Measurements from ENCODE around the gene TGFB1I1. TPM values are rescaled to one million over a fixed set of nuclear protein-coding genes. Genes with fewer than 3 reads are reported as not detected.
A peak's percentile ranks its signal among the peaks of the same experiment; 100 is the strongest.

The TGFB1I1 gene
- total RNA-seq, 1 experiment from 2014 or later = 9.3 TPM

- Mint-ChIP-seq H3K4me1 (ENCODE audit: low read depth, unreplicated experiment) (peaks cover 18% of the 10 kb centered on the region), H3K9me3 (ENCODE audit: unreplicated experiment) (no peaks in the 10 kb centered on the region), H3K4me3 (ENCODE audit: unreplicated experiment) (no peak overlapping the region), H3K27ac (ENCODE audit: unreplicated experiment) (no peak overlapping the region), H3K36me3 (ENCODE audit: insufficient read depth, unreplicated experiment) (peaks cover 5% of the 10 kb centered on the region), H3K27me3 (ENCODE audit: insufficient read depth, unreplicated experiment) (no peaks in the 10 kb centered on the region)
- no peak for TF ChIP-seq CTCF (IDR thresholded peaks at IDR 0.05; ENCODE audit: insufficient read depth in 1 of 2, low read depth in 1 of 2, low read length in 1 of 2, severe bottlenecking in 1 of 2, unreplicated experiment in 1 of 2)
- peaks cover 14% of the 10 kb centered on the region for H3K4me1 ChIP-seq
- ChIA-PET POLR2A (no interaction called here), CTCF (no interaction called here)
- no peaks in the 10 kb centered on the region for H3K36me3 ChIP-seq (ENCODE audit: control insufficient read depth, insufficient read depth, low read length)
- no peak for DNase-seq
- no peaks in the 10 kb centered on the region for H3K27me3 ChIP-seq (replicated peaks; ENCODE audit: control insufficient read depth, insufficient read depth, low read length)
- no peaks in the 10 kb centered on the region for H3K9me3 ChIP-seq
- intact Hi-C loops (cut with micrococcal nuclease; ENCODE audit: unreplicated experiment) = no loop called here
- no TSS peak for BruUV-seq (replicated peaks)
- no peak overlapping the region for H3K4me3 ChIP-seq (ENCODE audit: low read depth, low read length)
Observed at GRCh38 chr16:31504159-31504558, 32.2 kb downstream of the TGFB1I1 start.

- intact Hi-C loops (cut with micrococcal nuclease; ENCODE audit: unreplicated experiment) = loop anchor here (5.0 kb wide), 1 partner anchor 197 kb away; no protein-coding TSS in a partner anchor
- Mint-ChIP-seq H3K4me3 (ENCODE audit: unreplicated experiment) (no peak overlapping the region), H3K36me3 (ENCODE audit: insufficient read depth, unreplicated experiment) (peaks cover 9% of the 10 kb centered on the region), H3K27me3 (ENCODE audit: insufficient read depth, unreplicated experiment) (no peaks in the 10 kb centered on the region), H3K27ac (ENCODE audit: unreplicated experiment) (no peak overlapping the region), H3K9me3 (ENCODE audit: unreplicated experiment) (no peaks in the 10 kb centered on the region), H3K4me1 (ENCODE audit: low read depth, unreplicated experiment) (peaks cover 22% of the 10 kb centered on the region)
- no TSS peak for BruUV-seq (replicated peaks)
- Histone ChIP-seq H3K4me1 (peaks cover 14% of the 10 kb centered on the region), H3K36me3 (ENCODE audit: control insufficient read depth, insufficient read depth, low read length) (no peaks in the 10 kb centered on the region), H3K4me3 (ENCODE audit: low read depth, low read length) (no peak overlapping the region), H3K27me3 (replicated peaks; ENCODE audit: control insufficient read depth, insufficient read depth, low read length) (no peaks in the 10 kb centered on the region), H3K9me3 (no peaks in the 10 kb centered on the region)
- no peak for DNase-seq
- POLR2A ChIA-PET = no interaction called here
- CTCF ChIA-PET = no interaction called here
- no peak for TF ChIP-seq CTCF (IDR thresholded peaks at IDR 0.05; ENCODE audit: insufficient read depth in 1 of 2, low read depth in 1 of 2, low read length in 1 of 2, severe bottlenecking in 1 of 2, unreplicated experiment in 1 of 2)
Observed at GRCh38 chr16:31505483-31505882, 33.5 kb downstream of the TGFB1I1 start.

- peaks cover 11% of the 10 kb centered on the region for H3K36me3 Mint-ChIP-seq (ENCODE audit: insufficient read depth, unreplicated experiment)
- intact Hi-C loops (cut with micrococcal nuclease; ENCODE audit: unreplicated experiment) = loop anchor here (5.0 kb wide), 1 partner anchor 195 kb away; no protein-coding TSS in a partner anchor
- H3K9me3 Mint-ChIP-seq (ENCODE audit: unreplicated experiment) = no peaks in the 10 kb centered on the region
- H3K27ac Mint-ChIP-seq (ENCODE audit: unreplicated experiment) = peak overlapping the region; percentile 95
- ChIA-PET CTCF (interaction anchor here (1.7 kb wide), 1 partner anchor 30 kb away, joined by 5 read pairs; no protein-coding TSS in a partner anchor), POLR2A (interaction anchor here (1.0 to 1.3 kb wide), 3 partner anchors 15 to 205 kb away, joined by 3 to 8 read pairs (median 3); partner anchors contain the start of gene ARMC5)
- no TSS peak for BruUV-seq (replicated peaks)
- peak overlapping the region; percentile 90 for H3K4me3 ChIP-seq (ENCODE audit: low read depth, low read length)
- DNase-seq = no peak
- no peaks in the 10 kb centered on the region for H3K27me3 Mint-ChIP-seq (ENCODE audit: insufficient read depth, unreplicated experiment)
- H3K27me3 ChIP-seq (replicated peaks; ENCODE audit: control insufficient read depth, insufficient read depth, low read length) = no peaks in the 10 kb centered on the region
- no peaks in the 10 kb centered on the region for H3K36me3 ChIP-seq (ENCODE audit: control insufficient read depth, insufficient read depth, low read length)
- TF ChIP-seq CTCF (IDR thresholded peaks at IDR 0.05; ENCODE audit: insufficient read depth in 1 of 2, low read depth in 1 of 2, low read length in 1 of 2, severe bottlenecking in 1 of 2, unreplicated experiment in 1 of 2) = no peak
- no peaks in the 10 kb centered on the region for H3K9me3 ChIP-seq
- H3K4me1 Mint-ChIP-seq (ENCODE audit: low read depth, unreplicated experiment) = peaks cover 15% of the 10 kb centered on the region
- peak overlapping the region; percentile 92 for H3K4me3 Mint-ChIP-seq (ENCODE audit: unreplicated experiment)
- H3K4me1 ChIP-seq = no peaks in the 10 kb centered on the region
Observed at GRCh38 chr16:31507617-31507928, 35.6 kb downstream of the TGFB1I1 start.

Measured in Caco-2 (cell line).